Activated T-cell treated with anti-CD3 and anti-CD28 coated beads, Interleukin-2, amount 50 U/mL, for 72 hours (primary cell): ENCODE data around the gene TRPM2. TPM values are rescaled to one million over a fixed set of nuclear protein-coding genes. Genes with fewer than 3 reads are reported as not detected.
A peak's percentile ranks its signal among the peaks of the same experiment; 100 is the strongest.

ENCODE experiments used
- ATAC-seq, 2 donors: fragments of 150-1000 bp; cut with Tn5 transposase; replicated peaks in 1 of 2; 2 replicates each; pipeline ENCODE4 v1.10.0; 2021; ENCODE audit warnings: moderate library complexity in 2 of 2, mild to moderate bottlenecking in 1 of 2
- DNase-seq, 2 donors: peaks; one replicate each; pipeline ENCODE4 v3.0.0; 2021 to 2022; ENCODE audit warnings: mixed read lengths in 1 of 2
- H3K27ac Mint-ChIP-seq: one replicate; pipeline ENCODE4 v1.8.0; 2022; ENCODE audit warnings: mild to moderate bottlenecking, moderate library complexity, mixed read lengths
- H3K27me3 Mint-ChIP-seq: one replicate; pipeline ENCODE4 v1.8.0; 2022; ENCODE audit warnings: low read depth, mixed read lengths
- H3K36me3 Mint-ChIP-seq, 2 donors: one replicate each; pipeline ENCODE4 v1.8.0; 2022; ENCODE audit warnings: mixed read lengths in 2 of 2, mild to moderate bottlenecking in 1 of 2; ENCODE audit not compliant: insufficient read depth in 2 of 2
- H3K4me1 Mint-ChIP-seq: one replicate; pipeline ENCODE4 v1.8.0; 2022; ENCODE audit warnings: low read depth, mixed read lengths
- H3K4me3 Mint-ChIP-seq, 2 donors: one replicate each; pipeline ENCODE4 v1.8.0; 2022; ENCODE audit warnings: mild to moderate bottlenecking in 2 of 2, mixed read lengths in 2 of 2, moderate library complexity in 2 of 2
- H3K9me3 Mint-ChIP-seq, 2 donors: one replicate each; pipeline ENCODE4 v1.8.0; 2022; ENCODE audit warnings: mixed read lengths in 2 of 2
- total RNA-seq, 2 donors: library from RNA; stranded (reverse); gene quantifications; one replicate each; pipeline ENCODE4 v1.2.3, GENCODE V29; 2022

Gene TRPM2
- total RNA-seq, 2 donors from 2014 or later = 2.4 to 3.2 TPM

GRCh38 chr21:44347911-44348451 lies 5.4 kb upstream of the TRPM2 start:
- Mint-ChIP-seq H3K9me3 (no peaks in the 10 kb centered on the region), H3K36me3 (no peaks in the 10 kb centered on the region), H3K4me3 (no peak overlapping the region), H3K27me3 (peaks cover 12% of the 10 kb centered on the region), H3K4me1 (peaks cover 11% of the 10 kb centered on the region), H3K27ac (no peak overlapping the region)
- DNase-seq (no peak), ATAC-seq (no peak)

- DNase-seq (no peak), ATAC-seq (no peak)
- Mint-ChIP-seq H3K4me3 (peak overlapping the region in 1 of 2 donors; percentile 6), H3K36me3 (no peaks in the 10 kb centered on the region), H3K4me1 (peaks cover 20% of the 10 kb centered on the region), H3K27me3 (peaks cover 12% of the 10 kb centered on the region), H3K9me3 (no peaks in the 10 kb centered on the region), H3K27ac (no peak overlapping the region)
These were observed 4.6 kb upstream of the TRPM2 start for GRCh38 chr21:44348861-44349260.

- Mint-ChIP-seq H3K27me3 (peaks cover 12% of the 10 kb centered on the region), H3K36me3 (no peaks in the 10 kb centered on the region), H3K9me3 (no peaks in the 10 kb centered on the region), H3K4me3 (peak overlapping the region in 1 of 2 donors; percentile 6), H3K4me1 (peaks cover 25% of the 10 kb centered on the region), H3K27ac (no peak overlapping the region)
- no peak for ATAC-seq
- DNase-seq = no peak
These were observed 4.0 kb upstream of the TRPM2 start for GRCh38 chr21:44349416-44349846.

- Mint-ChIP-seq H3K9me3 (no peaks in the 10 kb centered on the region), H3K4me3 (no peak overlapping the region)
These were observed 3.3 kb upstream of the TRPM2 start for GRCh38 chr21:44349847-44350772.

GRCh38 chr21:44350773-44351481 lies 2.5 kb upstream of the TRPM2 start:
- Mint-ChIP-seq H3K27ac (no peak overlapping the region), H3K4me1 (peaks cover 40% of the 10 kb centered on the region), H3K9me3 (no peaks in the 10 kb centered on the region), H3K36me3 (peaks cover 0 to 2% of the 10 kb centered on the region in 2 donors), H3K4me3 (peak overlapping the region in 1 of 2 donors; percentile 15), H3K27me3 (peaks cover 12% of the 10 kb centered on the region)
- DNase-seq (no peak), ATAC-seq (no peak)

More at GRCh38 chr21:44349847-44350772, 3.3 kb upstream of the TRPM2 start:
- Mint-ChIP-seq H3K27me3 (peaks cover 12% of the 10 kb centered on the region), H3K4me1 (peaks cover 32% of the 10 kb centered on the region), H3K27ac (no peak overlapping the region), H3K36me3 (no peaks in the 10 kb centered on the region)
- ATAC-seq (no peak), DNase-seq (no peak)

- Mint-ChIP-seq H3K4me3 (peak overlapping the region in 1 of 2 donors; percentile 15), H3K27ac (no peak overlapping the region), H3K4me1 (peaks cover 48% of the 10 kb centered on the region), H3K27me3 (peaks cover 12% of the 10 kb centered on the region), H3K36me3 (peaks cover 0 to 2% of the 10 kb centered on the region in 2 donors), H3K9me3 (no peaks in the 10 kb centered on the region)
- DNase-seq = no peak
- ATAC-seq = no peak
These were observed 1.7 kb upstream of the TRPM2 start for GRCh38 chr21:44351535-44352252.

GRCh38 chr21:44352253-44352860 lies 1.1 kb upstream of the TRPM2 start:
- no peak for DNase-seq
- H3K4me1 Mint-ChIP-seq = peaks cover 52% of the 10 kb centered on the region
- H3K27ac Mint-ChIP-seq = no peak overlapping the region
- peak overlapping the region; percentile 64 to 66 for H3K4me3 Mint-ChIP-seq
- peaks cover 0 to 2% of the 10 kb centered on the region in 2 donors for H3K36me3 Mint-ChIP-seq
- no peaks in the 10 kb centered on the region for H3K9me3 Mint-ChIP-seq
- ATAC-seq = peak; percentile 53 to 57
- H3K27me3 Mint-ChIP-seq = peaks cover 12% of the 10 kb centered on the region

GRCh38 chr21:44354001-44354405 lies 582 bp downstream of the TRPM2 start:
- Mint-ChIP-seq H3K4me3 (peak overlapping the region; percentile 64 to 66), H3K36me3 (peaks cover 0 to 2% of the 10 kb centered on the region in 2 donors), H3K27ac (no peak overlapping the region), H3K4me1 (peaks cover 52% of the 10 kb centered on the region), H3K9me3 (no peaks in the 10 kb centered on the region), H3K27me3 (peaks cover 12% of the 10 kb centered on the region)
- ATAC-seq (no peak), DNase-seq (no peak)

- Mint-ChIP-seq H3K4me1 (peaks cover 56% of the 10 kb centered on the region), H3K4me3 (peak overlapping the region; percentile 46 to 64), H3K9me3 (no peaks in the 10 kb centered on the region), H3K27me3 (peaks cover 12% of the 10 kb centered on the region), H3K36me3 (peaks cover 0 to 2% of the 10 kb centered on the region in 2 donors), H3K27ac (peak overlapping the region; percentile 30)
- ATAC-seq = peak; percentile 33 to 50
- DNase-seq = no peak
These were observed 1.7 kb downstream of the TRPM2 start for GRCh38 chr21:44354775-44355771.

- peak overlapping the region in 1 of 2 donors; percentile 55 for H3K4me3 Mint-ChIP-seq
- ATAC-seq (no peak), DNase-seq (no peak)
- no peaks in the 10 kb centered on the region for H3K9me3 Mint-ChIP-seq
- H3K36me3 Mint-ChIP-seq = peaks cover 0 to 2% of the 10 kb centered on the region in 2 donors
- H3K27me3 Mint-ChIP-seq = peaks cover 11% of the 10 kb centered on the region
- H3K4me1 Mint-ChIP-seq = peaks cover 58% of the 10 kb centered on the region
- H3K27ac Mint-ChIP-seq = peak overlapping the region; percentile 35
These were observed 2.7 kb downstream of the TRPM2 start for GRCh38 chr21:44356160-44356559.

- H3K9me3 Mint-ChIP-seq = no peaks in the 10 kb centered on the region
- no peak for ATAC-seq
- no peak overlapping the region for H3K27ac Mint-ChIP-seq
- peaks cover 58% of the 10 kb centered on the region for H3K4me1 Mint-ChIP-seq
- DNase-seq = no peak
- peaks cover 6% of the 10 kb centered on the region for H3K27me3 Mint-ChIP-seq
- H3K4me3 Mint-ChIP-seq = no peak overlapping the region
- H3K36me3 Mint-ChIP-seq = peaks cover 0 to 2% of the 10 kb centered on the region in 2 donors
These were observed 3.2 kb downstream of the TRPM2 start for GRCh38 chr21:44356636-44357035.
